ENCODE measurements around the gene TMPRSS2.
A peak's percentile ranks its signal among the peaks of the same experiment; 100 is the strongest.

TMPRSS2 gene

GRCh38 chr21:41500363-41500762, 7.6 kb downstream of the TMPRSS2 start:
- ATAC-seq, result no peak
- H3K27me3 Mint-ChIP-seq, result peaks cover 47% of the 10 kb centered on the region
- H3K4me3 Mint-ChIP-seq, result no peak overlapping the region
- H3K4me1 Mint-ChIP-seq, result no peaks in the 10 kb centered on the region
- H3K27ac Mint-ChIP-seq, result no peak overlapping the region
- H3K36me3 Mint-ChIP-seq, result no peaks in the 10 kb centered on the region
- no peaks in the 10 kb centered on the region for H3K9me3 Mint-ChIP-seq

- H3K27ac Mint-ChIP-seq, result no peak overlapping the region
- ATAC-seq, result no peak
Observed at GRCh38 chr21:41499920-41500319, 8.0 kb downstream of the TMPRSS2 start.

GRCh38 chr21:41497788-41498187, 10.2 kb downstream of the TMPRSS2 start:
- no peak for ATAC-seq
- Mint-ChIP-seq H3K27ac (no peak overlapping the region), H3K36me3 (no peaks in the 10 kb centered on the region), H3K9me3 (no peaks in the 10 kb centered on the region), H3K4me3 (no peak overlapping the region), H3K27me3 (peaks cover 41% of the 10 kb centered on the region), H3K4me1 (no peaks in the 10 kb centered on the region)

More at GRCh38 chr21:41499920-41500319, 8.0 kb downstream of the TMPRSS2 start:
- no peaks in the 10 kb centered on the region for H3K36me3 Mint-ChIP-seq
- H3K27me3 Mint-ChIP-seq, result peaks cover 46% of the 10 kb centered on the region
- H3K4me3 Mint-ChIP-seq, result no peak overlapping the region
- no peaks in the 10 kb centered on the region for H3K4me1 Mint-ChIP-seq
- no peaks in the 10 kb centered on the region for H3K9me3 Mint-ChIP-seq

- H3K27me3 Mint-ChIP-seq, result peaks cover 36% of the 10 kb centered on the region
- no peaks in the 10 kb centered on the region for H3K4me1 Mint-ChIP-seq
- no peak overlapping the region for H3K4me3 Mint-ChIP-seq
- no peaks in the 10 kb centered on the region for H3K36me3 Mint-ChIP-seq
- no peaks in the 10 kb centered on the region for H3K9me3 Mint-ChIP-seq
- ATAC-seq, result no peak
- H3K27ac Mint-ChIP-seq, result no peak overlapping the region
Observed at GRCh38 chr21:41497008-41497407, 10.9 kb downstream of the TMPRSS2 start.

GRCh38 chr21:41494242-41494641, 13.7 kb downstream of the TMPRSS2 start:
- Mint-ChIP-seq H3K27ac (no peak overlapping the region), H3K4me3 (no peak overlapping the region), H3K4me1 (no peaks in the 10 kb centered on the region), H3K36me3 (no peaks in the 10 kb centered on the region), H3K27me3 (peaks cover 27% of the 10 kb centered on the region), H3K9me3 (no peaks in the 10 kb centered on the region)
- ATAC-seq, result peak; percentile 35

- Mint-ChIP-seq H3K9me3 (no peaks in the 10 kb centered on the region), H3K27ac (no peak overlapping the region), H3K36me3 (no peaks in the 10 kb centered on the region), H3K4me1 (no peaks in the 10 kb centered on the region), H3K27me3 (peaks cover 40% of the 10 kb centered on the region), H3K4me3 (no peak overlapping the region)
- no peak for ATAC-seq
Observed at GRCh38 chr21:41491412-41491811, 16.5 kb downstream of the TMPRSS2 start.

GRCh38 chr21:41490330-41490729, 17.6 kb downstream of the TMPRSS2 start:
- peaks cover 43% of the 10 kb centered on the region for H3K27me3 Mint-ChIP-seq
- no peaks in the 10 kb centered on the region for H3K36me3 Mint-ChIP-seq
- H3K4me1 Mint-ChIP-seq, result no peaks in the 10 kb centered on the region
- H3K4me3 Mint-ChIP-seq, result no peak overlapping the region
- no peak overlapping the region for H3K27ac Mint-ChIP-seq
- ATAC-seq, result no peak
- no peaks in the 10 kb centered on the region for H3K9me3 Mint-ChIP-seq

GRCh38 chr21:41489329-41489728, 18.6 kb downstream of the TMPRSS2 start:
- Mint-ChIP-seq H3K27me3 (peaks cover 48% of the 10 kb centered on the region), H3K27ac (no peak overlapping the region), H3K4me3 (no peak overlapping the region), H3K9me3 (no peaks in the 10 kb centered on the region), H3K4me1 (no peaks in the 10 kb centered on the region), H3K36me3 (no peaks in the 10 kb centered on the region)
- no peak for ATAC-seq

- Mint-ChIP-seq H3K27me3 (peaks cover 40% of the 10 kb centered on the region), H3K4me1 (peaks cover 2% of the 10 kb centered on the region), H3K27ac (no peak overlapping the region), H3K9me3 (no peaks in the 10 kb centered on the region), H3K36me3 (no peaks in the 10 kb centered on the region), H3K4me3 (no peak overlapping the region)
- ATAC-seq, result no peak
Observed at GRCh38 chr21:41488080-41488479, 19.9 kb downstream of the TMPRSS2 start.

GRCh38 chr21:41487082-41487481, 20.9 kb downstream of the TMPRSS2 start:
- Mint-ChIP-seq H3K4me3 (no peak overlapping the region), H3K4me1 (peaks cover 12% of the 10 kb centered on the region), H3K27me3 (peaks cover 45% of the 10 kb centered on the region), H3K9me3 (no peaks in the 10 kb centered on the region), H3K27ac (no peak overlapping the region), H3K36me3 (no peaks in the 10 kb centered on the region)
- ATAC-seq, result no peak

GRCh38 chr21:41483973-41484372, 24.0 kb downstream of the TMPRSS2 start:
- Mint-ChIP-seq H3K27ac (no peak overlapping the region), H3K4me1 (peaks cover 13% of the 10 kb centered on the region), H3K9me3 (no peaks in the 10 kb centered on the region), H3K4me3 (no peak overlapping the region), H3K36me3 (no peaks in the 10 kb centered on the region), H3K27me3 (peaks cover 68% of the 10 kb centered on the region)
- ATAC-seq, result no peak

- Mint-ChIP-seq H3K27me3 (peaks cover 68% of the 10 kb centered on the region), H3K36me3 (no peaks in the 10 kb centered on the region), H3K4me3 (no peak overlapping the region)
Observed at GRCh38 chr21:41483415-41483814, 24.5 kb downstream of the TMPRSS2 start.

GRCh38 chr21:41482980-41483379, 25.0 kb downstream of the TMPRSS2 start:
- Mint-ChIP-seq H3K4me1 (peaks cover 14% of the 10 kb centered on the region), H3K27ac (no peak overlapping the region), H3K4me3 (no peak overlapping the region), H3K27me3 (peaks cover 68% of the 10 kb centered on the region), H3K9me3 (no peaks in the 10 kb centered on the region), H3K36me3 (no peaks in the 10 kb centered on the region)
- no peak for ATAC-seq

More at GRCh38 chr21:41483415-41483814, 24.5 kb downstream of the TMPRSS2 start:
- Mint-ChIP-seq H3K9me3 (no peaks in the 10 kb centered on the region), H3K4me1 (peaks cover 13% of the 10 kb centered on the region), H3K27ac (no peak overlapping the region)
- ATAC-seq, result no peak

GRCh38 chr21:41482301-41482700, 25.7 kb downstream of the TMPRSS2 start:
- ATAC-seq, result no peak
- no peaks in the 10 kb centered on the region for H3K36me3 Mint-ChIP-seq
- no peak overlapping the region for H3K27ac Mint-ChIP-seq
- H3K4me3 Mint-ChIP-seq, result no peak overlapping the region
- H3K27me3 Mint-ChIP-seq, result peaks cover 72% of the 10 kb centered on the region
- H3K9me3 Mint-ChIP-seq, result no peaks in the 10 kb centered on the region
- peaks cover 21% of the 10 kb centered on the region for H3K4me1 Mint-ChIP-seq

- H3K4me3 Mint-ChIP-seq, result no peak overlapping the region
- no peaks in the 10 kb centered on the region for H3K36me3 Mint-ChIP-seq
- peaks cover 24% of the 10 kb centered on the region for H3K4me1 Mint-ChIP-seq
- ATAC-seq, result no peak
- peaks cover 68% of the 10 kb centered on the region for H3K27me3 Mint-ChIP-seq
- H3K27ac Mint-ChIP-seq, result no peak overlapping the region
- H3K9me3 Mint-ChIP-seq, result no peaks in the 10 kb centered on the region
Observed at GRCh38 chr21:41481191-41481590, 26.8 kb downstream of the TMPRSS2 start.

- ATAC-seq, result no peak
- no peak overlapping the region for H3K27ac Mint-ChIP-seq
- peaks cover 24% of the 10 kb centered on the region for H3K4me1 Mint-ChIP-seq
- no peaks in the 10 kb centered on the region for H3K36me3 Mint-ChIP-seq
- no peak overlapping the region for H3K4me3 Mint-ChIP-seq
- peaks cover 68% of the 10 kb centered on the region for H3K27me3 Mint-ChIP-seq
- no peaks in the 10 kb centered on the region for H3K9me3 Mint-ChIP-seq
Observed at GRCh38 chr21:41480086-41480690, 27.8 kb downstream of the TMPRSS2 start.

Measured in stimulated activated memory B cell treated with anti-CD40 and anti-IgM and Interleukin-4, amounts not matched to agents 10 μg/mL and 1 μg/mL and 100 μg/mL, for 72 hours (primary cell).